ENCODE results near the gene TSEN2. TPM values are rescaled to one million over a fixed set of nuclear protein-coding genes. Genes with fewer than 3 reads are reported as not detected.

TSEN2 gene
- total RNA-seq, 3 donors from 2014 or later = 20.0 to 32.8 (median 26.5) TPM

GRCh38 chr3:12512534-12513118 is 28.3 kb downstream of the TSEN2 start:
- TF ChIP-seq POLR2A (IDR thresholded peaks at IDR 0.05) (no peak), POLR2AphosphoS5 (IDR thresholded peaks at IDR 0.05) (no peak), CTCF (IDR thresholded peaks at IDR 0.05) (no peak)
- Histone ChIP-seq H3K27ac (no peak overlapping the region), H3K27me3 (no peaks in the 10 kb centered on the region), H3K4me3 (no peak overlapping the region), H3K36me3 (no peaks in the 10 kb centered on the region), H3K4me1 (no peaks in the 10 kb centered on the region), H3K9me3 (no peaks in the 10 kb centered on the region)
- intact Hi-C loops (cut with DNase I; ENCODE audit: low total_unique reads) = no loop called here
- no peak for DNase-seq (ENCODE audit: low spot score in 2 of 2)

- no peaks in the 10 kb centered on the region for H3K36me3 ChIP-seq
- no peak overlapping the region for H3K27ac ChIP-seq
- DNase-seq (ENCODE audit: low spot score in 2 of 2) = no peak
- TF ChIP-seq CTCF (IDR thresholded peaks at IDR 0.05) = no peak
- H3K4me1 ChIP-seq = no peaks in the 10 kb centered on the region
- no peaks in the 10 kb centered on the region for H3K9me3 ChIP-seq
- H3K27me3 ChIP-seq = no peaks in the 10 kb centered on the region
- intact Hi-C loops (cut with DNase I; ENCODE audit: low total_unique reads) = no loop called here
- no peak overlapping the region for H3K4me3 ChIP-seq
Observed at GRCh38 chr3:12513694-12514446, 29.6 kb downstream of the TSEN2 start.

GRCh38 chr3:12515631-12516030 is 31.4 kb downstream of the TSEN2 start:
- Histone ChIP-seq H3K36me3 (no peaks in the 10 kb centered on the region), H3K27me3 (no peaks in the 10 kb centered on the region), H3K27ac (no peak overlapping the region), H3K4me3 (no peak overlapping the region), H3K9me3 (no peaks in the 10 kb centered on the region), H3K4me1 (no peaks in the 10 kb centered on the region)
- intact Hi-C loops (cut with DNase I; ENCODE audit: low total_unique reads) = no loop called here
- DNase-seq (ENCODE audit: low spot score in 2 of 2) = no peak
- no peak for TF ChIP-seq CTCF (IDR thresholded peaks at IDR 0.05)
- no peak for TF ChIP-seq POLR2A (IDR thresholded peaks at IDR 0.05)
- TF ChIP-seq POLR2AphosphoS5 (IDR thresholded peaks at IDR 0.05) = no peak

- DNase-seq (ENCODE audit: low spot score in 2 of 2) = no peak
- Histone ChIP-seq H3K27ac (no peak overlapping the region), H3K9me3 (no peaks in the 10 kb centered on the region), H3K4me1 (no peaks in the 10 kb centered on the region), H3K27me3 (no peaks in the 10 kb centered on the region), H3K4me3 (no peak overlapping the region), H3K36me3 (no peaks in the 10 kb centered on the region)
- no peak for TF ChIP-seq POLR2A (IDR thresholded peaks at IDR 0.05)
- TF ChIP-seq CTCF (IDR thresholded peaks at IDR 0.05) = no peak
- no peak for TF ChIP-seq POLR2AphosphoS5 (IDR thresholded peaks at IDR 0.05)
- intact Hi-C loops (cut with DNase I; ENCODE audit: low total_unique reads) = no loop called here
Observed at GRCh38 chr3:12516873-12517272, 32.6 kb downstream of the TSEN2 start.

- H3K9me3 ChIP-seq = no peaks in the 10 kb centered on the region
- no peaks in the 10 kb centered on the region for H3K4me1 ChIP-seq
- H3K27me3 ChIP-seq = no peaks in the 10 kb centered on the region
- no peak for DNase-seq (ENCODE audit: low spot score in 2 of 2)
- H3K36me3 ChIP-seq = no peaks in the 10 kb centered on the region
- intact Hi-C loops (cut with DNase I; ENCODE audit: low total_unique reads) = no loop called here
- no peak overlapping the region for H3K27ac ChIP-seq
- no peak overlapping the region for H3K4me3 ChIP-seq
- TF ChIP-seq POLR2A (IDR thresholded peaks at IDR 0.05) (no peak), CTCF (IDR thresholded peaks at IDR 0.05) (no peak), POLR2AphosphoS5 (IDR thresholded peaks at IDR 0.05) (no peak)
Observed at GRCh38 chr3:12518261-12519028, 34.2 kb downstream of the TSEN2 start.

All from breast epithelium (tissue), 4 donors.